ENCODE measurements around the gene PRDM16.

The PRDM16 gene

DNA sequence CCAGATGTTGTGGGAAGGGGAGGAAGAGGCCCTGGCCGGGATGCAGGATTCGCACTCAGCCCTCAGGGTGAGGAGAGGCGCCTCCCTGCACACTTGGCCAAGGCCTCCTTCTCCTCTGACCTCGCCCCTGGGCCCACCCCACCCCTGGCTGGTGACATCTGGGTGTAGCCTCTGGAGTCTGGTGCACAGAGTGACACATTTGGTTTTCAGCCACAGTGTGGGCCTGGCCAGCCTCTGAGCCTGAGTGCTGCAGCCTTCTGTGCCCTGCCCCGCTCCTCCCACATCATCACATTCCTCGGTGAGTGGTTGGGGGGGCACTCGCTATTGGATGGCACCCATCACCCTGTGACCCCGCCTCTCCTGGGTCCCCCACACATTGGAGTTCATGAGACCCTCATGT, 45.8 kb downstream of the PRDM16 start:
- Histone ChIP-seq H3K4me3 (replicated peaks; ENCODE audit: low read depth, low read length) (no peak overlapping the region), H3K27me3 (replicated peaks; ENCODE audit: control insufficient read depth, insufficient read depth, low read length) (no peaks in the 10 kb centered on the region)
- TF ChIP-seq, protein P1, sequence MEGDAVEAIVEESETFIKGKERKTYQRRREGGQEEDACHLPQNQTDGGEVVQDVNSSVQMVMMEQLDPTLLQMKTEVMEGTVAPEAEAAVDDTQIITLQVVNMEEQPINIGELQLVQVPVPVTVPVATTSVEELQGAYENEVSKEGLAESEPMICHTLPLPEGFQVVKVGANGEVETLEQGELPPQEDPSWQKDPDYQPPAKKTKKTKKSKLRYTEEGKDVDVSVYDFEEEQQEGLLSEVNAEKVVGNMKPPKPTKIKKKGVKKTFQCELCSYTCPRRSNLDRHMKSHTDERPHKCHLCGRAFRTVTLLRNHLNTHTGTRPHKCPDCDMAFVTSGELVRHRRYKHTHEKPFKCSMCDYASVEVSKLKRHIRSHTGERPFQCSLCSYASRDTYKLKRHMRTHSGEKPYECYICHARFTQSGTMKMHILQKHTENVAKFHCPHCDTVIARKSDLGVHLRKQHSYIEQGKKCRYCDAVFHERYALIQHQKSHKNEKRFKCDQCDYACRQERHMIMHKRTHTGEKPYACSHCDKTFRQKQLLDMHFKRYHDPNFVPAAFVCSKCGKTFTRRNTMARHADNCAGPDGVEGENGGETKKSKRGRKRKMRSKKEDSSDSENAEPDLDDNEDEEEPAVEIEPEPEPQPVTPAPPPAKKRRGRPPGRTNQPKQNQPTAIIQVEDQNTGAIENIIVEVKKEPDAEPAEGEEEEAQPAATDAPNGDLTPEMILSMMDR (IDR thresholded peaks at IDR 0.05; ENCODE audit: insufficient read depth, low read length, poor library complexity, severe bottlenecking), result no peak

DNA sequence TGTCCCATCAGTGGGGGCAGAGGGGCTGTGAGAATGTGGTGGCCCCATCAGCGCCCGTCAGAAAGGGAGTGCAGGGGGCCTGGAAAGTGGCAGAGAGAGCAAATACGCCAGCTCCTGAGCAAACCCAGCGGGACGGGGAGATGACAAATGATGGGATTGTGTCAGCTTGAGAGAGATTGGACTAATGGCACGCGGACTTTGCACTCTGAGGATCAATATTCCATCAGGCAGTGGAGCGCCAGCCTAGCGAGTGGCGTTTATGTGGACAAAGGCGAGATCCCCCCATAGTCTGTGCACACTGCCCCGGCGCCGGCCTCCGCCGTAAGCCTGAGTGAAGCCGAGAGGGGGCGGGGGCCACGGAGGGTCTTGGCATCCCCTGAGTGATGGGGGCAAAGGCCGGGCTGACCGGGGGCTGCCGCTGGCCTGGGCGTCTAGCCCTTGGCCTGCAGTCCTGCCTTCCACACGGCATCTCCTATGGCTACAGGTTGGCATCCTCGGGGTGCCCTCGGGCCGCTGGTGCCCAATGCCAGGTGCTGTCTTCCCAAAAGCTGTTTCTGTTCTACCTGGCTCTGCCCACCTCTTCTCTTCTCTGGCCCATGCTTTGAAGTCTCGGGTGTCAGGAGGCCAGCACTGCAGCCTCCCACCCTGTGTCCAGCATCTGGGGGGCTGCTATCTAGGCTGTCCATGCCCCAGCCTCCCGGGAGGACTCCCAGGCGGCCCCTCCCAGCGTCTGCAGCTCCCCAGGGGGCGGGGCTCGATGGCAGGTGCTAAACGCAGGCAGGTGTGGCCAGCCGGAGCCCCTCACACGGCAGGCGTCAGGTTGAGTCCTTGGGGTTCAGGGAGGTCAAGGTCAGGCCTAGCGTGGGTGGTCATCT, 46.5 kb downstream of the PRDM16 start:
- Histone ChIP-seq H3K36me3 (ENCODE audit: control insufficient read depth, insufficient read depth, low read length) (no peaks in the 10 kb centered on the region), H3K4me3 (replicated peaks; ENCODE audit: low read depth, low read length) (no peak overlapping the region), H3K27me3 (replicated peaks; ENCODE audit: control insufficient read depth, insufficient read depth, low read length) (no peaks in the 10 kb centered on the region)
- DNase-seq (ENCODE audit: extremely low read depth, insufficient read length), result no peak
- TF ChIP-seq, protein P1 (IDR thresholded peaks at IDR 0.05; ENCODE audit: insufficient read depth, low read length, poor library complexity, severe bottlenecking), result no peak

More for the DNA sequence above, 45.8 kb downstream of the PRDM16 start:
- no peak for DNase-seq (ENCODE audit: extremely low read depth, insufficient read length)
- H3K36me3 ChIP-seq (ENCODE audit: control insufficient read depth, insufficient read depth, low read length), result no peaks in the 10 kb centered on the region

DNA sequence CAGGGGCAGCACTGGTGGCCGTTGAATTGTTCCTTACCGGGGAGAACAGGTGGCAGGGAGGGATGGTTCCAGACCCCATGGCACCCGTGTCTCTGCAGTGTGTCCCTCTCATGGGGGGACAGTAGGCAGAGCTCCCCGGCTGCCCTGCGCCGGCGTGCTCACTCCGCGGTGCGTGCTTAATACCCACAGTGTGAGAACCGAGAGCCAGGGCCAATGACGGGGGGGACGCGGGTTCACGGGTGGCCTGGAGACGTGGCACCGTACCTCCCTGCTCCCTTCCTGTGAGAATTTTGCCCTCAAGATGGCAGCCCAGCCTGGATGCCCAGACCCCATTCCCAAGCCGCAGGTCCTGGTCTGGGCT, 47.1 kb downstream of the PRDM16 start:
- H3K36me3 ChIP-seq (ENCODE audit: control insufficient read depth, insufficient read depth, low read length), result no peaks in the 10 kb centered on the region
- no peak overlapping the region for H3K4me3 ChIP-seq (replicated peaks; ENCODE audit: low read depth, low read length)
- no peaks in the 10 kb centered on the region for H3K27me3 ChIP-seq (replicated peaks; ENCODE audit: control insufficient read depth, insufficient read depth, low read length)
- DNase-seq (ENCODE audit: extremely low read depth, insufficient read length), result no peak
- TF ChIP-seq, protein P1 (IDR thresholded peaks at IDR 0.05; ENCODE audit: insufficient read depth, low read length, poor library complexity, severe bottlenecking), result no peak

DNA sequence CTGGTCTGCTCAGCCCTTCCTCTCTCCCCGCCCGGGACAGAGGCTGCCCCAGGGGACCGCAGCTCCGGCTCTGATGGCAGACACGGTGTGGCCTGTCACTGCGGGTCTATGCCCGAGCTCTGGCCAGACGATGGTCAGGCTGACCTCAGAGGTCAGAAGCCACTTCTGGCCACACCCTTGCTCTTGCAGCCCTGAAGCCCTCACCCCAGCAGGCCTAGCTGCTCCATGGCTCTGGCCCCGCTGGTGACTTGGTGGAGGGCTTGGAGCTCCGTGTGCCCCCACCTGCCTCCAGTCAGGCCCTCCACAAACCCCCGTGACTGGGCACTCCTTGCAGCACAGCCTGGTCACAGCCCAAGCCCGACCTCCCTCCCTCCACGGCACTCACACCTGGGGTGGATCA, 47.6 kb downstream of the PRDM16 start:
- H3K27me3 ChIP-seq (replicated peaks; ENCODE audit: control insufficient read depth, insufficient read depth, low read length), result no peaks in the 10 kb centered on the region
- TF ChIP-seq, protein P1 (IDR thresholded peaks at IDR 0.05; ENCODE audit: insufficient read depth, low read length, poor library complexity, severe bottlenecking), result no peak
- no peak overlapping the region for H3K4me3 ChIP-seq (replicated peaks; ENCODE audit: low read depth, low read length)
- H3K36me3 ChIP-seq (ENCODE audit: control insufficient read depth, insufficient read depth, low read length), result no peaks in the 10 kb centered on the region
- no peak for DNase-seq (ENCODE audit: extremely low read depth, insufficient read length)

DNA sequence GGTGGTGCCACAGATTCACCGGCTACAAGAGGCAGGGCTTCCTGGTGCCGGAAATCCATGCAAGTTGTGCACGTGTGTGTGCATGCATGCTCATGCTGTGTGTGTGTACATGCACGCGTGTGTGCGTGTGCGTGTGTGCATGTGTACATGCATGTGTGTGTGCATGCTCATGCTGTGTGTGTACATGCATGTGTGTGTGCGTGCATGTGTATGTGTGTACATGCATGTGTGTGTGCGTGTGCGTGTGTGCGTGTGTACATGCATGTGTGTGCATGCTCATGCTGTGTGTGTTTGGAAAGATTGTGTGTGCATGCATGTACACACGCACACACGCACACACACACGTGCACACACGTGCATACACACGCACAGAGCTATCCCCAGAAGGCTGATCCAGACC, 48.9 kb downstream of the PRDM16 start:
- TF ChIP-seq, protein P1 (IDR thresholded peaks at IDR 0.05; ENCODE audit: insufficient read depth, low read length, poor library complexity, severe bottlenecking), result no peak
- Histone ChIP-seq H3K27me3 (replicated peaks; ENCODE audit: control insufficient read depth, insufficient read depth, low read length) (no peaks in the 10 kb centered on the region), H3K4me3 (replicated peaks; ENCODE audit: low read depth, low read length) (no peak overlapping the region), H3K36me3 (ENCODE audit: control insufficient read depth, insufficient read depth, low read length) (no peaks in the 10 kb centered on the region)
- DNase-seq (ENCODE audit: extremely low read depth, insufficient read length), result no peak

All from GM06990 (cell line).